Stimulated activated CD8-positive, alpha-beta memory T cell treated with anti-CD3 and anti-CD28 coated beads, Interleukin-15, amount 100 ng/mL, for 4 hours (primary cell): ENCODE measurements around the gene MTA3.
A peak's percentile ranks its signal among the peaks of the same experiment; 100 is the strongest.
"Not testable (repeated sequence)": the region's sequence is repeated elsewhere in the genome, so short reads cannot be mapped to it uniquely, and the experiment has no call there.

Experiments
- DNase-seq, 2 donors: peaks; one replicate each; pipeline ENCODE4 v3.0.0-alpha.2; 2020; ENCODE audit warnings: low read depth in 2 of 2

The MTA3 gene

DNA sequence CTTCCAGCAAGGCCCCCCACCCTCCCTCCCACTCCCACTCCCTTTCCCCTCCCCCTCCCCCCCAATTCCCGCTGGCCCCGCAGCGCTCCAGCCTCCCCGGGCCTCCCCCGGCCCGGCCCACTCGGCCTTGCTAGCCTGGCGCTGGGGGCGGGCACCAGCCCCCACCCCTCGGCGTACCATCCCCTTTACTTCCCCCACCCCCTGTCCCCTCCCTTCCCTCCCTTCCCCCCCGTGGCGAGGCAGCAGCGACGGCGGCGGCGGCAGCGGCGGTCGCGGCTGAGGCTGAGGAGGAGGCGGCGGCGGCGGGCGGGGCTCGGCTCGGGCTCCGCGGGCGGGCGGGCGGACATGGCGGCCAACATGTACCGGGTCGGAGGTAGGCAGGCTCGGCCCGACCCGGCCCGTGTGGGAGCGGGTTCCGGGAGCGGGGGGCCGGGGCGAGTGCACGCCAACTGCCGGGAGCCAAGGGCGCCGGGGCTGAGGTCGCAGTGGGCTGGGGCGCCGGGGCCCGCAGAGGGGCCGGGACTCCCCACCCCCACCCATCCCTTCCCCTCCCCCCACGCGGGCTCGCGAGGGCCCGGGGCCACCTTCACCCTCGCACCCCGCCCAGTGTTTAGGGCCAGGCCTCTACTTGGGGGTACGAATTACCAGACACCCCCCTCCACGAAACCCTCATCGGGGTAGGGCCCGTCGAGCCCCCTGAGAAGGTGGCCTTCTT is at the start of gene MTA3:
MTA3 (plus strand) TSS at position 232 of the 715 bp plus-strand sequence; CDS start at position 346, 114 bp downstream.
- DNase-seq, result peak; percentile 19 to 52

DNA sequence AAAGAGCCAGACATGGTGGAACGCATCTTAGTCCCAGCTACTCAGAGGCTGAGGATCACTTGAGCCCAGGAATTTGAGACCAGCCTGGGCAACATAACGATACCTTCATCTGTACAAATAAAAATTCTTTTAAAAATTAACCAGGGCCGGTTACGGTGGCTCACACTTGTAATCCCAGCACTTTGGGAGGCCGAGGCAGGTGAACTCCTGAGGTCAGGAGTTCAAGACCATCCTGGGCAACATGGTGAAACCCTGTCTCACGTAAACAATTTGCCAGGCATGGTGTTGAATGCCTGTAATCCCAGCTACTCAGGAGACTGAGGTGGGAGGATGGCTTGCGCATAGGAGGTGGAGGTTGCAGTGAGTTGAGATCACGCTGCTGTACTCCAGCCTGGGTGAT is 48.8 kb upstream of the MTA3 start:
- DNase-seq, result no peak

DNA sequence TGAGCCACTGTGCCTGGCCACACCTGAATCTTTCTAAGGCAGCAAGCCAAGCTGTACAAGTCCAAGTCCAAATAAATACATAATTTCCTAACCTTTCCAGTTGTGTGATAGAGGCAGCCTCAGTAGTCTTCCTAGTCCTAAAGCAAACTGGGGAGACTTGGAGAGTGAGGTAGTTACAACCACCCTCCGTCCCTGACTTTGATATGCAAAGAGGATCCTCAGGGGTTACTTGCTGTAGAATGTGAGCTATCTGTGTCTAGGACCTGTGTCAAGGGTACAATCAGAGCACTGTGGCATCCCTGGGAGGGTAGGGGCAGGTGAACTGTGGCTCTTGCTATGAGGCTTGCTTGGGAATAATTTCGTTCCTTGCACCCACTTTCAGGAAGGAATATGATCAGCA is 46.4 kb upstream of the MTA3 start:
- DNase-seq, result no peak

DNA sequence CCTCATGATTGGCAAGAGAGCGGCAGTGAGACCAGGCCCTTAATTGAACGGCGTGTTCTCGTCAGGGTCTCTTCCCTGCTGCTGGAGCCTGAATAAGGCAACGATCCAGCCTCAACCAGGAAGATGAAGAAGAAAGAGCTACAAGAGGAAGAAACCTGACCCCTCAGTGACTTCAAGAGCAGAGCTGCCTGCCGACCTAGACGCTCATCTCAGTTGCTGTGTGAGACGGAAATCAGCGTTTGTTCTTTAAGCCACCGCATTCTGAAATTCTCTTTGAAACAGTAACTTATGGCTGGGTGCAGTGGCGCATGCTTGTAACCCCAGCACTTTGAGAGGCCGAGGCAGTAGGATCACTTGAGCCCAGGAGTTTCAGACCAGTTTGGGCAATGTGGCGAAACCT is 45.1 kb upstream of the MTA3 start:
- DNase-seq, result no peak

DNA sequence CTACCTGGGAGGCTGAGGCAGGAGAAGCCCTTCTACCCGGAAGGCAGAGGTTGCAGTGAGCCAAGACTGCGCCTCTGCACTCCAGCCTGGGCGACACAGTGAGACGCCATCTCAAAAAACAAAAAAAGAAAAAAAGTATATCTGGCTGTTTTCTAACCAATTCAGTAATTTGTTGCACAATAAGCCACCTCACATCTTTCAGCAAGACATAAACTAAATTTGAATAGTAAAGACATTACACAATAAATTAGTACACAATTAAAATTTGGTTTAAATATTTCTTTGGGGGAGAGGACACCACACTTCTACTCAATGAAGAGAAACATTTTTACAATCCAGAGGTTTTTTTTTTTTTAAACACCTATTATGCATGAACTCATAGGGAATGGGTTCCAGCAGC is 36.0 kb upstream of the MTA3 start:
- DNase-seq, result no peak

DNA sequence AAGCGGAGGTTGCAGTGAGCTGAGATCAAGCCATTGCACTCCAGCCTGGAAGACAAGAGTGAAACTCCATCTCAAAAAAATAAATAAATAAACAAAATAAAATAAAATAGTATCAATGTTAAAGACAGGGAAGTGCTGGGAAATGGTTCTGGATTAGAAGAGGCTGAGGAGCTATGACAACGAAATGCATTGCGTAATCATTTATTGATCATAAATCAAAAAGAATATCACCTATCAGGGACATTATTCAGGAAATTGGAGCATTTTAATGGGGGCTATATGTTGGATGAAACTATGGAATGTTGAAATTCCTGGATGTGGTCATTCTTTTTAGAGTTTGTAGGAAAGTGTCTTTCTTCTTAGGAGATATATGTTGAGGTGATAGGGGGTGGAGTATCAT is 30.9 kb upstream of the MTA3 start:
- DNase-seq, result no peak

DNA sequence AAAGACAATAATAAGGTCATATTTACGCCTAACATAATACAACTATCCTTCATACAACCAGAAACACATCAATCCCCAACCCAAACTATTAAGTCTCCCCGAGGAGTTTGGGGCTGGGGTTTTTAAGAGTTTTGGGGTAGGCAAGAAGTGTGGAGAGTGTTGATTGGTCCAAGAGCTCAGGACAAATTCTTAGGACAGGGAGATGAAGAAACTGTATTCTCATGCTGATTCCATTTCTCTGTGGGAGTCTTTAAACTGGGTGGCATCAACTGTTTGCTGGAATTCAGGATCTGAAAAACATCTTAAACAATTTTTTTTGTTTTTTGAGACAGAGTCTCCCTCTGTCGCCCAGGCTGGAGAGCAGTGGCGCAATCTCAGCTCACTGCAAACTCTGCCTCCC is 25.6 kb upstream of the MTA3 start:
- DNase-seq, result no peak

DNA sequence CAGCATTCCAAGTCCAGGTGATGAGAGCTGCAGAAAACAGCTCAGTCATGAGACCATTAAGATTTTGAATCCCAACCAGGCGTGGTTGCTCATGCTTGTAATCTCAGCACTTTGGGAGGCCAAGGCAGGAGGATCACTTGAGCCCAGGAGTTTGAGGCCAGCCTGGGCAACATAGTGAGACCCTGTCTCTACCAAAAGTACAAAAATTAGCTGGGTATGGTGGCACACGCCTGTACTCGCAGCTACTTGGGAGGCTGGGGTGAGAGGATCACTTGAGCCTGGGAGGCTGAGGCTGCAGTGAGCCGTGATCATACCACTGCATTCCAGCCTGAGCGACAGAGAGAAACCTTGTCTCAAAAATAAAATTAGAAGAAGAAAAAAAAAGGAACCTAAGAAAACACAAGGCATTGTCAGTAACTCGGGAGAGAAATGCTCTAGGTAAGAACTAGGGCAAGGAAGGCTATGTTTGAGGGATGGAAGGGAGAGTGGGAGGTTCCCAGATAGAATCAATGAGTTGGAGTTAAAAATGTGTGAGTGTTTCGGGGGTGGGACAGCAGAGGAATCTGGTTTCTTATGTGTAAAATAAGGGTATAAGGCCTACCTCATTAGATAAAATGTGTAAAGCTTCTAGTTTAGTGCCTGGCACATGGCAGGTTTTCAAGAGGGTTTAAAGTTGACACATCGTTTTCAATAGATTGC is 23.3 kb upstream of the MTA3 start:
- no peak for DNase-seq

DNA sequence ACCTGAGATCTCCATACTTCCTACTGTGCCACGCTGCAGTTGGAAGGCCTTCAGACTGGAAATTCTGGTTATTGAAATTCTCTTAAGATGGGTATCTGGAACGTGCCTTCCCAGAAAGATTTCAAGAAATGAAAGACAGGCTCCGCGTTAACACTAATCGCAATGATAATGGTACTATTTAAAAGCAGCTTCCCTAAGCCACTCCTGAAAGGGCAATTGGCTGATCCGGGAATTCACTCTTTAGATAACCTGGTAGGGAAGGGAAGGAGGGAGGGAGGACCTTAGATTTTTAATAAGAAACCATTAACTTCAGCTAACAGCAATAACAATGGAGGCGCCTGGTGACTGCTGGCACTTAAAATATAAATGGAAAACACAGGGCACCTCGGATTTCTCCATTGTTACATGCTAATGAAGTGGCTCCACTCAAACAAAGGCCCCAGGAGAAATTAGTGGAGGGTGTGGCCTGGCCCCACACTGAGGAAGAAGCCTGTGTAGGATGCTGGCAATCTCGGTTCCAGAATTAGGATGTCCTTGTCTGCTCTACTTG is 22.5 kb upstream of the MTA3 start:
- DNase-seq, result no peak

DNA sequence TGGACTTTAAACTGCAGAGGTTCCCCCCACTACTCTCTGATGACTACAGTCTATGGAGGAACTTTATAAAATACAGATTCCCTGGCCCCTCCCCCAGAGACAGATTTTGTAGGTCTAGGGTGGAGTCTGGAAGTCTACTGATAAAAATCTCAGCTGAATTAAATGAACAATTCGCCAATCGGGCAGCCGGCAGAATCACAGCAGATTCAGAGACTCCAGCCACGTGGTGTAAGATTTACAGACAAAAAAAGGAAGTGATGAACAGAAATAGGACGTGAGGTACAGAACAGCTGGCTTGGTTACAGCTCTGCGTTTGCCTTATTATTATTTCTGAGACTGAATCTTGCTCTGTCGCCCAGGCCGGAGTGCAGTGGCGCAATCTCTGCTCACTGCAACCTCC is 21.4 kb upstream of the MTA3 start:
- no peak for DNase-seq

DNA sequence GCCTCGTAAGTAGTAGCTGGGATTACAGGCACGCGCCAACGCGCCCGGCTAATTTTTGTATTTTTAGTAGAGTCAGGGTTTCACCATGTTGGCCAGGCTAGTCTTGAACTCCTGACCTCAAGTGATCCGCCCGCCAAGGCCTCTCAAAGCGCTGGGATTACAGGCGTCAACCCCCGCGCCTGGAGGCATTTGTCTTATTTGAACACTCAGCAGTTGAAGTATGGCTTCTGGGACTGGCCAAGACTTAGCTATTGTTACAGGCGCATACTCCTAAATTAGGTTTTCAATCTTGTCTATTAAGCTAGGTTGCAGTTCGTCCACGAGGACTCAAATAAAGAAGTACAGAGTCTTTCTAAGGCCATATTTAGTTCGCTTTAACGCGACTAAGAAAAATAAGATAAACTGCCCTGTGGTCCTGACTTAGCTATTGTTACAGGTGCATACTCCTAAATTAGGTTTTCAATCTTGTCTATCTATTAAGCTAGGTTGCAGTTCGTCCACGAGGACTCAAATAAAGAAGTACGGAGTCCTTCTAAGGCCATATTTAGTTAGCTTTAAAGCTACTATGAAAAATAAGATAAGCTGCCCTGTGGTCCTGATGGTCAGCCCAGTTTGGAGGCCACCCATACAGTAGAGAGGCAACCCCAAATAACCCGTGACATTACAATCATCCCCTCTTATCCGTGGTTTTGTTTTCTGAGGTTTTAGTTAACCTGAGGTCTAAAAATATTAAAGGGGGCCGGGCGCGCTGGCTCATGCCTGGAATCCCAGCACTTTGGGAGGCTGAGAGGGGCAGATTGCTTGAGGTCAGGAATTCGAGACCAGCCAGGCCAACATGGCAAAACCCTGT is 20.8 kb upstream of the MTA3 start:
- DNase-seq, result no peak

DNA sequence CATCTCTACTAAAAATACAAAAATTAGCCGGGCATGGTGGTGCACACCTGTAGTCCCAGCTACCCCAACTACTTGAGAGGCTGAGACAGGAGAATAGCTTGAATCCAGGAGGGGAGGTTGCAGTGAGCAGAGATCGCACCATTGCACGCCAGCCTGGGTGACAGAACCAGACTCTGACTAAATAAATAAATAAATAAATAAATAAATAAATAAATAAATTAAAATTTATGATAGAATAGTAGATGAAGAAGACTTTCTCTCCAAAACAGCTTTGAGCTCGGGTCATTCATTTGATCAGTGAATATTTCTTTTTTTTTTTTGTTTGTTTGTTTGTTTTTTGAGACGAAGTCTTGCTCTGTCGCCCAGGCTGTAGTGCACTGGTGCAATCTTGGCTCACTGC is 17.6 kb upstream of the MTA3 start:
- DNase-seq, result no peak

DNA sequence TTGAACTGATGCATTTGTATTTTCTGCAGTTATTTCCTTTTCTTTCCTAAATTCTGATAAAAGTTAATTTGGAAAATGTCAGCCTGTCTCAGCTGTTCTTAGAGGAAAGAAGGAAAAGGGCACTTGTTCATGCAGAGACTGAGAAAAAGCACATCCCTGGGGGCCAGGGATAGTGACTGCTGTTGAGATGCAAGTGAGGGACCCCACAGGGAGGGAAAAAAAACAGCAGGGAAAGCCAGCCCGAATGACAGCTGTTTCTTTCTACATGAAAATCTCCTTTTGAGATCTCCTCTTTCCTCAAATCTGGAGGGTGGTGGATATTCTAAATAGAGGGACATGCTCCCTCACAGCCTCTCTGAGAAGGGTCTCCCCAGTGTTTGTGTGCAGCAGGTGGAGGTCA is 14.0 kb upstream of the MTA3 start:
- DNase-seq, result no peak

DNA sequence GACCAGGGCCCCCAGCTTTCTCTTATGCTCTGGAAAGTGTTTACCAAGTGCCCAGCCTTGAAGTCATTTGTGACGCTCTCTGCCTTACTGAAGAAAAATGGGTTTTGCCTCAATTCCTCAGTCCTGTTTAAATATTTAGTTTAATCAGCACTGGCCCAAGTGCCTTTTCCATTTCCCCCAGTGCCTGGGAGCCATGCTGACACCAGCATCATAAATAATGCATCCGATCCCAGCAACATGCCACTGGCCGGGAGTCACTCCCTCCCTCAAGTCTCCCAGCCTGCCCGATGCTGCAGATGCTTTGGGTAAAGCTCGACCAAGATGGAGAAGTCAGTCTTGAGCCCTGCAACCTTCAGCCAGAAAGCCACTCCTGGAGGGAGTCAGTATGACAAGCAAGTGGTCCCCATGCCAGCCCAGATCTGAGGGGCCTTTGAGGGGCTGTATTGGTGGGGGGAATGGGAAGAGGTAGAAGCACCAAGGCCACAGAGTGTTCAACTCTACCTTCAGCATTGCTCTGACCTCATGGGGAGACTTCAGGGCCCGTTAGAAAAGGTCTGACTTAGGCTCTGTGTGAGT is 12.0 kb upstream of the MTA3 start:
- no peak for DNase-seq

DNA sequence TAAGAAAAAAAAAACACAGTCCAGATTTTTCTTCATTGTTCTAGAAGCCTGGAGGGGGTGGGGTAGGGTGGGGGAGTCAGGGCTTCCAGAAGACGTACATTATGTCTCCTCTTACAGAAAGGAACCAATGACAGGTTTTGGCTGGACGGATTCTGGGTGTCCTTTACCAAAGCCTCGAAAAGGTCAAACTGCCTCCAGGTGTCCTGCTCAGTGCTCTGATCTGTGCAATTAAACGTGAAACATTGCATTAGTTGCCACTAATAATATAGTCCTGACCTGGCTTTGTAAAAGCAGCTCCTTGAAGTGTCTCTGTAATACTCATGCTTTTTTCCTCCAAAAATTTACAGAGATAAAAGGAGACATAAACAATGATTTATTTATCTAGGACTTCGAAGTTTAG is 11.1 kb upstream of the MTA3 start:
- no peak for DNase-seq

DNA sequence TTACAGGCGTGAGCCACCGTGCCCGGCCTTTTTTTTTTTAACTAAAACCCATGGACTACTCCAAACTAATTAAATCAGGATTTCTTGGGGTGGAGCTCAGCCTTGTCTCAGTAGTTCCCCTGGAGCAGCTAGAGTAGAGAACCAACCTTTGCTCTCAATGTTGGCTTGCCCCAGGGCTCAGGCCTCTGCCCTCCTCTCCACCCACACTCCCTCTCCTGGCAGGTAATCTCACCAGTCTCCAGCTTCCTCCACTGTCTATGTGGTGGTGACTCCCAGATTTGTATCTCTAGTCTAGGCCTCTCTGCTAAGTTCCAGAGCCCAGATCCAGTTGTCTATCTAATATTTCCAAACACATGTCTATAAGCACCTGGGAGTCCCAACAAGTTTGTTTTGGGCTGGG is 9.6 kb upstream of the MTA3 start:
- no peak for DNase-seq

DNA sequence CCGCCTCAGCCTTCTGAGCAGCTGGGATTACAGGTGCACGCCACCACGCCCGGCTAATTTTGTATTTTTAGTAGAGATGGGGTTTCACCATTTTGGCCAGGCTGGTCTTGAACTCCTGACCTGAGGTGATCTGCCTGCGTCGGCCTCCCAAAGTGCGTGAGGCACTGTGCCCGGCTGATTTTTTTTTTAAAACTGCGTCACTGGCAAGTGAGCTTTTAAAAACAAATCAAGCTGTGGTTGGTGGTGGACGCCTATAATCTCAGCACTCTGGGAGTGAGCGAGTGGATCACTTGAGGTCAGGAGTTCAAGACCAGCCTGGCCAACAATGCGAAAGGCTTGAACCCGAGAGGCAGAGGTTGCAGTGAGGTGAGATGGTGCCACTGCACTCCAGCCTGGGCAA is 8.3 kb upstream of the MTA3 start:
- DNase-seq, result not testable (repeated sequence)

DNA sequence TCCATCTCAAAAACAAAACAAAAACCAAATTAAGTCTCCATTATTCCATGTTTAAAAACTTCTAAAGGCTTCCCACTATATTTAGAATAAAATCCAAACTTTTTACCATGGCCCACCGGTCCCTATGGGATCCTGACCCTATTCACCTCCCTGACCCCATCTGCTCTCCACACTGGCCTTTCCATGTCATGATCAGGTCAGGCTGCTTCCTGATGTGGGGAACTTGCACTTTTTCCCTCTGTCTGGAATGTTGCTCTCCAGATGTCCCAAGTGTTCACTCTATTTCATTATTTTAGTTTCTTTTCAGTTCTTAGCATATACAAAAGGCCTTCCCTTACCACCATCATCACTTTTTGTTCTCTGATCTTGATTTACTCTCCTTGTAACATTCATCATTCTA is 7.5 kb upstream of the MTA3 start:
- DNase-seq, result no peak

DNA sequence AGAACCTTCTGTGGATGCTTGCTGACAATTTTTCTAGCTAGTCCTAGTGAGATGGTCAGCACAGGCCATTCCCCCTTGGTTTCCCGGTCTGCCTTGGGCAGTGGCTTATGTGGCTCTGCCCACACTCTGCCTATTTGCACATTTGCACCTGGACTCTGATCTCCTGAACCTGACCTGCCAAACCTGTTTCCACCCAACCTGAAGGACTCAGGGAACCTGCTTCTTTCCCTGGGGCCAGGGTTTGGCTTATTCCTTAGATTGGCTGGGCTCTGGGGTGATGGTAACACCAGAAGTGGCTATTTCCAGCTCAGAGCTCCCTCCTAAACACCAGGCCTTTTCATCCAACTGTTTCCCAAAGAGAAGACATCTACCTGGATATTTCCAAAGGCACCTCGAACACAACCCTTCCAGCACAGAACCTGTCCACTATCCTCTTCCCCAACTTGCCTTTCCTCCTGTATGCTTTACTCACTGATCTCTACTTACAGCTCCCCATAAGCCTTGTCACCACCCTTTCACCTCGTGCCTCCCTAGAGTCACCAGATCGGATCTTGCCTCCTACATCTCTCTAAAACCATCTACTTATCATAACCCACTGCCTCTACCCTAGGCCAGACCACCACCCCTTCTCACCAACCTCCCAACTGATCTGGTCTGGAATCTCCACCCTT is 5.8 kb upstream of the MTA3 start:
- DNase-seq, result no peak

DNA sequence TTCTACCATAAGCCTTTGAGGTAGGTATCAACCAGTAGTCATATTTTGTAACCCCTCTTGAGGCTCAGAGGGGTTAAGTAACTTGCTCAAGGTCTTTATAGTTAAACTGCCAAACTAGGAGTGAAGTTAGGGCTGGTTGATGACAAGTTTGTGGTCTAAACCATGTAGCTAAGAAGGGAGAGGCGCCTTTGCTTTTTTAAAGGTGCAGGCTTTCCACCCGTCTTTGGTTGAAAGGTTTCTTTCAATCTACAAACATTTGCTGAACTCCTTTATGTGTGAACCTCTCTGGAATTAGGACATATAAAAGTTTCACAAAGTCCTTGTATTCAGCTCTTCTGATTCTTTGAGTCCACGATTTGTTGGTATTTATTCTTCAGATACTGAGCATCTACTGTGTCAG is 2.4 kb upstream of the MTA3 start:
- DNase-seq, result no peak

DNA sequence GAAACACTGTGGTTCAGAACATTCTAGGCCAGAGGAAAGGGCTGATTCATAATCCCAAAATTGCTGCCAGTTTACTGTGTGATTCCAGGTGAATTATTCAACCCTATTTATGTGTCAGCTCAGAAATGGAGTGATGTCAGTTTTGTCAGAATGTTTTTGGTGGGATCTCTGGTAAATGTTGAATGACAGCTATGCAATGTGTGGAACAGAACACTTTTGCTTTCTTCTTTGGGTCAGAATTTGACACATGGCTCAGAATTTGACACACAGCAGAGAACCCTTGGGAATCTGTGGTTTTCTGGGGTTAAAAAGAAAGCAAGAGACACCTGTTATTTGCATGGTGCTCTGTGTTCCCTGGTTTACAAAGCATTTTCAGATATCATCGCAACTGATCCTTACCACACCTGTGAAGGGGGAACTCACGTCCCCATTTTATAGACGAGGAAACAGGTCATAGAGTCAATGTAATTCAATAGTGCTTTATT is 1.6 kb upstream of the MTA3 start:
- no peak for DNase-seq
